Ishikawa (cell line): ENCODE results near the gene UBE2E3.

Experiments
- CEBPB ChIP-seq: IDR thresholded peaks from 2 replicates; pipeline ENCODE4 v1.6.1; 2012
- CREB1 ChIP-seq: IDR thresholded peaks from 2 replicates; pipeline ENCODE4 v1.6.1; 2012; ENCODE audit warnings: low read depth
- MAX ChIP-seq: IDR thresholded peaks from 2 replicates; pipeline ENCODE4 v1.6.1; 2012
- TAF1 ChIP-seq: IDR thresholded peaks from 2 replicates; pipeline ENCODE4 v1.6.1; 2012; ENCODE audit warnings: low read depth, mild to moderate bottlenecking
- YY1 ChIP-seq: IDR thresholded peaks from 2 replicates; pipeline ENCODE4 v1.6.1; 2012; ENCODE audit warnings: low read depth

- TF ChIP-seq MAX: no peak
- no peak for TF ChIP-seq CEBPB
- no peak for TF ChIP-seq YY1
- no peak for TF ChIP-seq CREB1
- TF ChIP-seq TAF1: no peak
Measured at GRCh38 chr2:180959787-180960186, 20.6 kb upstream of the UBE2E3 start.
